Activated CD4-positive, alpha-beta T cell treated with anti-CD3 and anti-CD28 coated beads, Interleukin-2, amount 10 ng/mL, durations not matched to agents 7 days and 5 days (primary cell): ENCODE results near the gene UBA52. TPM values are rescaled to one million over a fixed set of nuclear protein-coding genes. Genes with fewer than 3 reads are reported as not detected.
"Not testable (repeated sequence)": the region's sequence is repeated elsewhere in the genome, so short reads cannot be mapped to it uniquely, and the experiment has no call there.

Source experiments
- CTCF ChIA-PET: fragments of 350-600 bp; sonication (Branson Sonifier 250); formaldehyde crosslinking; loops from one replicate; lab custom pipeline; 2021; ENCODE audit warnings: antibody characterized with exemption; lab: Charles Lee
- POLR2A ChIA-PET: fragments of 350-600 bp; sonication (Branson Sonifier 250); formaldehyde crosslinking; loops from one replicate; lab custom pipeline; 2021; ENCODE audit warnings: antibody characterized with exemption; lab: Charles Lee
- DNase-seq: peaks from one replicate; pipeline ENCODE4 v3.0.0-alpha.2; 2020
- H3K27ac Mint-ChIP-seq: one replicate; pipeline ENCODE4 v1.8.0; 2021; ENCODE audit warnings: mild to moderate bottlenecking, moderate library complexity, mixed read lengths
- H3K27me3 Mint-ChIP-seq: one replicate; pipeline ENCODE4 v1.8.0; 2021; ENCODE audit warnings: mixed read lengths
- H3K36me3 Mint-ChIP-seq: one replicate; pipeline ENCODE4 v1.8.0; 2021; ENCODE audit warnings: low read depth, mixed read lengths
- H3K4me1 Mint-ChIP-seq: one replicate; pipeline ENCODE4 v1.8.0; 2021; ENCODE audit warnings: mixed read lengths
- H3K4me3 Mint-ChIP-seq: one replicate; pipeline ENCODE4 v1.8.0; 2021; ENCODE audit warnings: mild to moderate bottlenecking, moderate library complexity, mixed read lengths
- H3K9me3 Mint-ChIP-seq: one replicate; pipeline ENCODE4 v1.8.0; 2021; ENCODE audit warnings: mixed read lengths
- total RNA-seq, 2 experiments: library from RNA; stranded (reverse); gene quantifications; one replicate each; pipeline ENCODE4 v1.2.3, GENCODE V29; 2021

UBA52 gene
- total RNA-seq, 2 experiments from 2014 or later, result 1,627 to 1,778 TPM

- CTCF ChIA-PET, result interaction anchor here (0.5 to 1.7 kb wide), 3 partner anchors 8 to 133 kb away, joined by 3 to 5 read pairs (median 3); partner anchors contain the start of gene REX1BD
- Mint-ChIP-seq H3K9me3 (no peaks in the 10 kb centered on the region), H3K27me3 (peaks cover 22% of the 10 kb centered on the region), H3K4me1 (peaks cover 15% of the 10 kb centered on the region), H3K27ac (no peak overlapping the region), H3K4me3 (no peak overlapping the region), H3K36me3 (peaks cover 1% of the 10 kb centered on the region)
- POLR2A ChIA-PET, result no interaction called here
- no peak for DNase-seq
Measured at GRCh38 chr19:18596752-18597157, 25.1 kb downstream of the UBA52 start.

GRCh38 chr19:18597809-18598660 lies 26.4 kb downstream of the UBA52 start:
- POLR2A ChIA-PET, result no interaction called here

GRCh38 chr19:18599485-18599884 lies 27.8 kb downstream of the UBA52 start:
- Mint-ChIP-seq H3K27ac (no peak overlapping the region), H3K36me3 (no peaks in the 10 kb centered on the region), H3K27me3 (peaks cover 39% of the 10 kb centered on the region), H3K4me3 (no peak overlapping the region), H3K4me1 (peaks cover 16% of the 10 kb centered on the region), H3K9me3 (no peaks in the 10 kb centered on the region)
- POLR2A ChIA-PET, result no interaction called here
- no peak for DNase-seq
- CTCF ChIA-PET, result interaction anchor here (0.7 to 1.3 kb wide), 4 partner anchors 11 to 88 kb away, joined by 3 read pairs; partner anchors contain the start of gene REX1BD

More at GRCh38 chr19:18597809-18598660, 26.4 kb downstream of the UBA52 start:
- Mint-ChIP-seq H3K36me3 (no peaks in the 10 kb centered on the region), H3K27me3 (peaks cover 32% of the 10 kb centered on the region), H3K27ac (no peak overlapping the region), H3K4me3 (no peak overlapping the region), H3K9me3 (no peaks in the 10 kb centered on the region), H3K4me1 (peaks cover 15% of the 10 kb centered on the region)
- CTCF ChIA-PET, result interaction anchor here (1.7 kb wide), 1 partner anchor 9 kb away, joined by 5 read pairs; the partner anchor contains the start of gene REX1BD
- no peak for DNase-seq

- DNase-seq, H3K36me3 Mint-ChIP-seq, POLR2A ChIA-PET, H3K9me3 Mint-ChIP-seq, H3K4me3 Mint-ChIP-seq, H3K27ac Mint-ChIP-seq: not testable (repeated sequence)
- CTCF ChIA-PET, result interaction anchor here (0.7 to 1.3 kb wide), 2 partner anchors 8 to 54 kb away, joined by 3 to 6 read pairs; no protein-coding TSS in a partner anchor
- Mint-ChIP-seq H3K27me3 (peaks cover 42% of the 10 kb centered on the region), H3K4me1 (peaks cover 10% of the 10 kb centered on the region)
Measured at GRCh38 chr19:18600692-18601397, 29.2 kb downstream of the UBA52 start.

- ChIA-PET CTCF (interaction anchor here (0.6 to 1.1 kb wide), 2 partner anchors 10 to 574 kb away, joined by 3 read pairs; no protein-coding TSS in a partner anchor), POLR2A (no interaction called here)
- H3K9me3 Mint-ChIP-seq, result no peaks in the 10 kb centered on the region
- H3K36me3 Mint-ChIP-seq, result no peaks in the 10 kb centered on the region
- peaks cover 37% of the 10 kb centered on the region for H3K27me3 Mint-ChIP-seq
- no peak for DNase-seq
- H3K27ac Mint-ChIP-seq, result no peak overlapping the region
- no peak overlapping the region for H3K4me3 Mint-ChIP-seq
- peaks cover 7% of the 10 kb centered on the region for H3K4me1 Mint-ChIP-seq
Measured at GRCh38 chr19:18601875-18602274, 30.2 kb downstream of the UBA52 start.

GRCh38 chr19:18603255-18603957 lies 31.7 kb downstream of the UBA52 start:
- Mint-ChIP-seq H3K27ac (no peak overlapping the region), H3K27me3 (peaks cover 51% of the 10 kb centered on the region), H3K36me3 (no peaks in the 10 kb centered on the region), H3K4me3 (no peak overlapping the region), H3K9me3 (no peaks in the 10 kb centered on the region), H3K4me1 (peaks cover 5% of the 10 kb centered on the region)
- DNase-seq, result no peak
- CTCF ChIA-PET, result interaction anchor here (0.6 kb wide), 1 partner anchor 862 kb away, joined by 3 read pairs; no protein-coding TSS in a partner anchor
- POLR2A ChIA-PET, result no interaction called here

GRCh38 chr19:18603958-18604819 lies 32.5 kb downstream of the UBA52 start:
- CTCF ChIA-PET, result interaction anchor here (0.8 kb wide), 1 partner anchor 15 kb away, joined by 3 read pairs; no protein-coding TSS in a partner anchor
- DNase-seq, result no peak
- Mint-ChIP-seq H3K4me3 (no peak overlapping the region), H3K4me1 (peaks cover 5% of the 10 kb centered on the region), H3K36me3 (no peaks in the 10 kb centered on the region), H3K27ac (no peak overlapping the region), H3K27me3 (peaks cover 59% of the 10 kb centered on the region), H3K9me3 (no peaks in the 10 kb centered on the region)
- POLR2A ChIA-PET, result no interaction called here

- POLR2A ChIA-PET, result no interaction called here
- Mint-ChIP-seq H3K27me3 (peaks cover 65% of the 10 kb centered on the region), H3K36me3 (no peaks in the 10 kb centered on the region), H3K4me1 (peaks cover 5% of the 10 kb centered on the region), H3K9me3 (no peaks in the 10 kb centered on the region), H3K4me3 (no peak overlapping the region), H3K27ac (no peak overlapping the region)
- CTCF ChIA-PET, result interaction anchor here (0.8 kb wide), 1 partner anchor 15 kb away, joined by 3 read pairs; no protein-coding TSS in a partner anchor
- no peak for DNase-seq
Measured at GRCh38 chr19:18604820-18605159, 33.1 kb downstream of the UBA52 start.

- Mint-ChIP-seq H3K4me3 (no peak overlapping the region), H3K9me3 (no peaks in the 10 kb centered on the region), H3K27me3 (peaks cover 68% of the 10 kb centered on the region), H3K27ac (no peak overlapping the region), H3K4me1 (peaks cover 5% of the 10 kb centered on the region), H3K36me3 (no peaks in the 10 kb centered on the region)
- DNase-seq, result no peak
- CTCF ChIA-PET, result no interaction called here
- POLR2A ChIA-PET, result no interaction called here
Measured at GRCh38 chr19:18605196-18605545, 33.5 kb downstream of the UBA52 start.

- ChIA-PET CTCF (no interaction called here), POLR2A (no interaction called here)
- Mint-ChIP-seq H3K36me3 (no peaks in the 10 kb centered on the region), H3K4me1 (peaks cover 5% of the 10 kb centered on the region), H3K9me3 (no peaks in the 10 kb centered on the region), H3K27ac (no peak overlapping the region), H3K4me3 (no peak overlapping the region), H3K27me3 (peaks cover 72% of the 10 kb centered on the region)
- DNase-seq, result no peak
Measured at GRCh38 chr19:18605546-18606280, 34.1 kb downstream of the UBA52 start.
